Measurements from ENCODE around the gene ZCCHC7.
"Not testable (repeated sequence)": the region's sequence is repeated elsewhere in the genome, so short reads cannot be mapped to it uniquely, and the experiment has no call there.

Gene ZCCHC7

GRCh38 chr9:37300620-37301019 lies 180.2 kb downstream of the ZCCHC7 start:
- DNase-seq, result no peak

- no peak for DNase-seq
Measured at GRCh38 chr9:37301042-37301853, 180.9 kb downstream of the ZCCHC7 start.

- DNase-seq, result no peak
Measured at GRCh38 chr9:37301854-37302172, 181.4 kb downstream of the ZCCHC7 start.

GRCh38 chr9:37302277-37302676 lies 181.9 kb downstream of the ZCCHC7 start:
- peak; percentile 14 for DNase-seq

GRCh38 chr9:37303272-37303671 lies 182.9 kb downstream of the ZCCHC7 start:
- DNase-seq, result not testable (repeated sequence)

GRCh38 chr9:37309136-37309535 lies 188.8 kb downstream of the ZCCHC7 start:
- DNase-seq, result no peak

GRCh38 chr9:37311938-37312708 lies 191.7 kb downstream of the ZCCHC7 start:
- peak; percentile 47 for DNase-seq

GRCh38 chr9:37324261-37324683 lies 203.9 kb downstream of the ZCCHC7 start:
- DNase-seq, result peak; percentile 31

- no peak for DNase-seq
Measured at GRCh38 chr9:37324691-37325490, 204.5 kb downstream of the ZCCHC7 start.

GRCh38 chr9:37325778-37326177 lies 205.4 kb downstream of the ZCCHC7 start:
- DNase-seq, result no peak

GRCh38 chr9:37327553-37327952 lies 207.2 kb downstream of the ZCCHC7 start:
- DNase-seq, result no peak

GRCh38 chr9:37328556-37329227 lies 208.3 kb downstream of the ZCCHC7 start:
- DNase-seq, result no peak

GRCh38 chr9:37329576-37329975 lies 209.2 kb downstream of the ZCCHC7 start:
- DNase-seq, result peak; percentile 30

GRCh38 chr9:37331871-37332270 lies 211.5 kb downstream of the ZCCHC7 start:
- DNase-seq, result no peak

- no peak for DNase-seq
Measured at GRCh38 chr9:37332578-37332977, 212.2 kb downstream of the ZCCHC7 start.

GRCh38 chr9:37333288-37333687 lies 212.9 kb downstream of the ZCCHC7 start:
- no peak for DNase-seq

- DNase-seq, result no peak
Measured at GRCh38 chr9:37335238-37335637, 214.9 kb downstream of the ZCCHC7 start.

GRCh38 chr9:37336150-37336549 lies 215.8 kb downstream of the ZCCHC7 start:
- no peak for DNase-seq

- DNase-seq, result no peak
Measured at GRCh38 chr9:37337301-37337890, 217.0 kb downstream of the ZCCHC7 start.

GRCh38 chr9:37338218-37338617 lies 217.8 kb downstream of the ZCCHC7 start:
- no peak for DNase-seq

- no peak for DNase-seq
Measured at GRCh38 chr9:37339923-37340322, 219.5 kb downstream of the ZCCHC7 start.

GRCh38 chr9:37340961-37341360 lies 220.6 kb downstream of the ZCCHC7 start:
- DNase-seq, result no peak

Data from fibroblast of skin of abdomen (primary cell).